H1 (cell line): ENCODE results near the gene TTC9. TPM values are rescaled to one million over a fixed set of nuclear protein-coding genes. Genes with fewer than 3 reads are reported as not detected.

ENCODE experiments used
- CTCF ChIA-PET: fragments of 300-600 bp; sonication (Branson Sonifier 250); formaldehyde crosslinking; loops from one replicate; lab custom pipeline; 2021; ENCODE audit not compliant: partially characterized antibody; lab: Charles Lee
- POLR2A ChIA-PET: fragments of 300-600 bp; sonication (Branson Sonifier 250); formaldehyde crosslinking; loops from one replicate; lab custom pipeline; 2021; ENCODE audit warnings: inconsistent platforms; ENCODE audit not compliant: partially characterized antibody; lab: Charles Lee
- DNase-seq, 2 experiments: peaks; one replicate each; pipeline versions ENCODE4 v3.0.0 to v3.0.0-alpha.2; 2010 to 2022; ENCODE audit warnings: low spot score in 2 of 2, low read depth in 1 of 2, mixed read lengths in 1 of 2
- FAIRE-seq: peaks from 2 replicates; lab custom pipeline; 2011; peaks lifted over from hg19 to GRCh38; lab: Jason Lieb, UNC
- H2AFZ ChIP-seq: 2 replicates; pipeline ENCODE4 v1.8.1; 2012; ENCODE audit warnings: low read length, inconsistent platforms
- H2AK5ac ChIP-seq: 2 replicates; pipeline ENCODE4 v1.6.1; 2013; ENCODE audit warnings: low read depth, low read length
- H2BK120ac ChIP-seq: replicated peaks from 2 replicates; pipeline ENCODE3; 2013; ENCODE audit warnings: low read depth, low read length, inconsistent platforms
- H2BK12ac ChIP-seq: 2 replicates; pipeline ENCODE4 v1.6.1; 2013; ENCODE audit warnings: low read depth, low read length
- H2BK15ac ChIP-seq: 2 replicates; pipeline ENCODE4 v1.6.1; 2013; ENCODE audit warnings: low read length
- H2BK20ac ChIP-seq: 2 replicates; pipeline ENCODE4 v1.6.1; 2013; ENCODE audit warnings: low read length
- H2BK5ac ChIP-seq: 2 replicates; pipeline ENCODE4 v1.6.1; 2013; ENCODE audit warnings: low read depth, low read length
- H3K14ac ChIP-seq: 2 replicates; pipeline ENCODE4 v1.6.1; 2013; ENCODE audit warnings: inconsistent platforms; ENCODE audit not compliant: insufficient read length
- H3K18ac ChIP-seq: 2 replicates; pipeline ENCODE4 v1.6.1; 2013; ENCODE audit warnings: low read length; ENCODE audit errors: extremely low read depth
- H3K23ac ChIP-seq: 2 replicates; pipeline ENCODE4 v1.6.1; 2013; ENCODE audit warnings: inconsistent platforms; ENCODE audit not compliant: insufficient read length
- H3K23me2 ChIP-seq: 2 replicates; pipeline ENCODE4 v1.6.1; 2013; ENCODE audit warnings: low read depth, low read length
- H3K27ac ChIP-seq: 2 replicates; pipeline ENCODE4 v1.6.1; 2011; ENCODE audit warnings: low read depth, low read length, inconsistent platforms
- H3K27me3 ChIP-seq, 4 experiments: replicated peaks in 1 of 4; 1 replicate in 1 of 4; 2 replicates in 3 of 4; pipeline versions ENCODE4 v1.6.1 to v1.8.1; 2011 to 2013; ENCODE audit warnings: low read length in 3 of 4, mild to moderate bottlenecking in 3 of 4, inconsistent platforms in 2 of 4, mixed read lengths in 2 of 4, moderate library complexity in 1 of 4; ENCODE audit not compliant: control insufficient read depth in 3 of 4, insufficient read depth in 3 of 4; ENCODE audit errors: extremely low read depth in 1 of 4
- H3K36me3 ChIP-seq, 4 experiments: 2 replicates each; pipeline versions ENCODE4 v1.6.1 to v1.8.1; 2011 to 2013; ENCODE audit warnings: mild to moderate bottlenecking in 4 of 4, low read length in 3 of 4, moderate library complexity in 2 of 4, control low read depth in 1 of 4, inconsistent platforms in 1 of 4; ENCODE audit not compliant: insufficient read depth in 4 of 4, control insufficient read depth in 2 of 4
- H3K4ac ChIP-seq: replicated peaks from 2 replicates; pipeline ENCODE3; 2013; ENCODE audit warnings: low read length, low read depth, mixed read lengths, inconsistent platforms; ENCODE audit not compliant: insufficient read length
- H3K4me1 ChIP-seq, 4 experiments: replicated peaks in 1 of 4; 1 replicate in 1 of 4; 2 replicates in 3 of 4; pipeline versions ENCODE4 v1.6.1 to v1.8.1; 2011 to 2013; ENCODE audit warnings: low read length in 3 of 4, inconsistent platforms in 2 of 4, mixed read lengths in 1 of 4; ENCODE audit not compliant: insufficient read depth in 4 of 4, control insufficient read depth in 3 of 4
- H3K4me2 ChIP-seq, 2 experiments: 2 replicates each; pipeline versions ENCODE4 v1.6.1 to v1.8.1; 2011 to 2013; ENCODE audit warnings: low read depth in 2 of 2, low read length in 2 of 2, control low read depth in 1 of 2, inconsistent platforms in 1 of 2, mild to moderate bottlenecking in 1 of 2; ENCODE audit not compliant: insufficient read depth in 1 of 2
- H3K4me3 ChIP-seq, 4 experiments: fragments of 200-600, 300-600 bp in 1 of 4; sonication (generic), shearing (Covaris generic), sonication (Bioruptor Twin) in 1 of 4; 2 replicates each; pipeline versions ENCODE4 v1.5.1 to v1.8.1; 2011 to 2016; ENCODE audit warnings: low read length in 4 of 4, low read depth in 3 of 4, control low read depth in 2 of 4, inconsistent platforms in 2 of 4, mild to moderate bottlenecking in 2 of 4, mixed read lengths in 1 of 4, moderate library complexity in 1 of 4; ENCODE audit not compliant: insufficient read depth in 2 of 4; ENCODE audit errors: extremely low read depth in 1 of 4
- H3K56ac ChIP-seq: replicated peaks from 2 replicates; pipeline ENCODE3; 2013; ENCODE audit warnings: low read depth, mild to moderate bottlenecking, mixed read lengths, low read length, inconsistent platforms; ENCODE audit not compliant: insufficient read length
- H3K79me1 ChIP-seq: 2 replicates; pipeline ENCODE4 v1.6.1; 2013; ENCODE audit warnings: low read depth, low read length, control low read depth
- H3K79me2 ChIP-seq, 2 experiments: 2 replicates each; pipeline versions ENCODE4 v1.6.1 to v1.8.1; 2012 to 2013; ENCODE audit warnings: low read length in 2 of 2, mild to moderate bottlenecking in 2 of 2, inconsistent platforms in 1 of 2; ENCODE audit not compliant: insufficient read depth in 2 of 2, control insufficient read depth in 1 of 2
- H3K9ac ChIP-seq, 4 experiments: replicated peaks in 1 of 4; 1 replicate in 1 of 4; 2 replicates in 3 of 4; pipeline versions ENCODE4 v1.6.1 to v1.8.1; 2011 to 2013; ENCODE audit warnings: low read depth in 3 of 4, low read length in 3 of 4, control low read depth in 2 of 4, mild to moderate bottlenecking in 2 of 4, moderate library complexity in 2 of 4, inconsistent platforms in 1 of 4; ENCODE audit errors: extremely low read depth in 1 of 4
- H3K9me3 ChIP-seq, 2 experiments: 2 replicates each; pipeline versions ENCODE4 v1.6.1 to v1.8.1; 2012 to 2013; ENCODE audit warnings: mild to moderate bottlenecking in 2 of 2, moderate library complexity in 2 of 2, control low read depth in 1 of 2, inconsistent platforms in 1 of 2, low read depth in 1 of 2, low read length in 1 of 2, mixed read lengths in 1 of 2; ENCODE audit not compliant: insufficient read depth in 2 of 2
- H4K20me1 ChIP-seq, 2 experiments: replicated peaks in 1 of 2; 2 replicates each; pipeline versions ENCODE3 to v1.8.1; 2011 to 2013; ENCODE audit warnings: inconsistent platforms in 2 of 2, low read length in 2 of 2, mild to moderate bottlenecking in 1 of 2; ENCODE audit not compliant: insufficient read depth in 2 of 2, control insufficient read depth in 1 of 2
- H4K5ac ChIP-seq: 2 replicates; pipeline ENCODE4 v1.6.1; 2013; ENCODE audit warnings: low read length, low read depth, mixed read lengths, inconsistent platforms; ENCODE audit not compliant: insufficient read length
- H4K8ac ChIP-seq: 2 replicates; pipeline ENCODE4 v1.8.0; 2013; ENCODE audit warnings: mild to moderate bottlenecking, moderate library complexity, low read length, inconsistent platforms; ENCODE audit not compliant: insufficient read depth; ENCODE audit errors: extremely low read depth
- H4K91ac ChIP-seq: replicated peaks from 2 replicates; pipeline ENCODE3; 2013; ENCODE audit warnings: low read length, mixed read lengths, inconsistent platforms; ENCODE audit not compliant: insufficient read length
- ATF3 ChIP-seq: IDR thresholded peaks from 2 replicates; pipeline ENCODE4 v1.6.1; 2011; ENCODE audit warnings: low read depth, mild to moderate bottlenecking, low read length; ENCODE audit not compliant: insufficient read depth
- BACH1 ChIP-seq: IDR thresholded peaks from 2 replicates; pipeline ENCODE4 v1.6.1; 2012; ENCODE audit warnings: low read length, improper control_type of control experiment
- CTBP2 ChIP-seq: IDR thresholded peaks from 2 replicates; pipeline ENCODE4 v1.7.0; 2011; ENCODE audit warnings: borderline replicate concordance, mild to moderate bottlenecking, moderate library complexity, mixed read lengths, low read length; ENCODE audit not compliant: insufficient read depth, insufficient read length
- GTF2F1 ChIP-seq: IDR thresholded peaks from 2 replicates; pipeline ENCODE4 v1.6.1; 2012; ENCODE audit warnings: low read depth, low read length, improper control_type of control experiment, borderline replicate concordance
- JUN ChIP-seq: IDR thresholded peaks from 2 replicates; pipeline ENCODE4 v1.6.1; 2011; ENCODE audit warnings: low read depth, mild to moderate bottlenecking, improper control_type of control experiment, low read length
- RBBP5 ChIP-seq: IDR thresholded peaks from 2 replicates; pipeline ENCODE4 v1.7.1; 2012; ENCODE audit warnings: low read depth, mild to moderate bottlenecking, inconsistent platforms, low read length, moderate library complexity, borderline replicate concordance
- RFX5 ChIP-seq: IDR thresholded peaks from 2 replicates; pipeline ENCODE4 v1.6.1; 2011; ENCODE audit warnings: low read depth, low read length, improper control_type of control experiment, borderline replicate concordance
- SP1 ChIP-seq: IDR thresholded peaks from 2 replicates; pipeline ENCODE4 v1.6.1; 2011; ENCODE audit warnings: low read depth, low read length
- SUZ12 ChIP-seq: fragments of 200-600 bp; sonication (generic); IDR thresholded peaks from 2 replicates; pipeline ENCODE4 v1.6.1; 2012; ENCODE audit warnings: mild to moderate bottlenecking, inconsistent platforms, low read length, moderate library complexity, mixed read lengths
- TAF7 ChIP-seq: optimal IDR thresholded peaks from 2 replicates; pipeline ENCODE3; 2011; ENCODE audit warnings: low read depth, mild to moderate bottlenecking, inconsistent platforms, low read length, moderate library complexity, borderline replicate concordance
- TEAD4 ChIP-seq: IDR thresholded peaks from 2 replicates; pipeline ENCODE4 v1.6.1; 2012; ENCODE audit warnings: low read depth, low read length, inconsistent platforms, mixed read lengths
- USF2 ChIP-seq: IDR thresholded peaks from 2 replicates; pipeline ENCODE4 v1.6.1; 2011; ENCODE audit warnings: low read length, improper control_type of control experiment
- YY1 ChIP-seq: IDR thresholded peaks from 2 replicates; pipeline ENCODE4 v1.6.1; 2011; ENCODE audit warnings: low read depth, mild to moderate bottlenecking, low read length
- WGBS, 2 experiments: shearing (Covaris generic) in 1 of 2; methylation state at CpG; one replicate each; pipeline versions ENCODE4 v1.1.6 to v1.1.7; 2013 to 2015; ENCODE audit warnings: low lambda C conversion rate in 2 of 2, mixed read lengths in 2 of 2, inconsistent platforms in 1 of 2, low coverage in 1 of 2, missing lambda C conversion rate in 1 of 2; ENCODE audit not compliant: insufficient replicate concordance in 2 of 2, insufficient coverage in 1 of 2, insufficient read length in 1 of 2; ENCODE audit errors: extremely low coverage in 1 of 2, missing lambda C conversion rate in 1 of 2; 5-methylcytosine and 5-hydroxymethylcytosine counted together
- polyA plus RNA-seq, 7 experiments: library from polyadenylated mRNA; depleted of rRNA in 3 of 7; stranded (reverse) in 5 of 7; unstranded in 2 of 7; fragments of >200 nt in 5 of 7; fragments of 200-250 nt in 2 of 7; gene quantifications; 1 replicate in 5 of 7; 2 replicates in 1 of 7; 4 replicates in 1 of 7; pipeline versions ENCODE4 v1.2.1 to v1.2.3, GENCODE V29; 2011 to 2013; ENCODE audit warnings: missing spikeins in 2 of 7, mixed read lengths in 2 of 7
- total RNA-seq: library from RNA; stranded (reverse); fragmentation: NEBNext Ultra II Directional; extraction: Animal tissue kit (Norgen Biotek cat#: 25700); gene quantifications from 2 replicates; pipeline ENCODE4 v1.2.1, GENCODE V29; 2021

The TTC9 gene
- total and polyA plus RNA-seq, 2 of the 8 experiments (the other 6 are each of a cell fraction or from before 2014, with no cell fraction given) = 21.0 to 29.5 TPM

- Histone ChIP-seq H2BK20ac (no peak overlapping the region), H3K79me1 (no peaks in the 10 kb centered on the region), H3K27ac (no peak overlapping the region), H3K4me1 (peaks cover 2 to 7% (median 3%) of the 10 kb centered on the region in 4 experiments; a peak in 6 of 7 replicates), H3K9ac (no peak overlapping the region), H3K79me2 (no peaks in the 10 kb centered on the region), H3K14ac (no peak overlapping the region), H3K4me2 (no peak overlapping the region), H4K5ac (no peak overlapping the region), H4K20me1 (no peaks in the 10 kb centered on the region), H2BK120ac (no peak overlapping the region), H3K27me3 (no peaks in the 10 kb centered on the region; a peak in 1 of 7 replicates), H2BK12ac (no peak overlapping the region), H2AFZ (no peak overlapping the region), H3K23me2 (no peaks in the 10 kb centered on the region), H3K4me3 (no peak overlapping the region), H4K8ac (no peak overlapping the region), H3K56ac (no peak overlapping the region), H3K36me3 (peaks cover 0 to 2% (median 0%) of the 10 kb centered on the region in 4 experiments; a peak in 1 of 8 replicates), H3K9me3 (no peaks in the 10 kb centered on the region), H2BK5ac (no peak overlapping the region), H4K91ac (no peak overlapping the region), H3K23ac (no peak overlapping the region), H2BK15ac (no peak overlapping the region), H2AK5ac (no peak overlapping the region), H3K18ac (no peak overlapping the region), H3K4ac (no peak overlapping the region)
- FAIRE-seq (no peak), DNase-seq (no peak)
- POLR2A ChIA-PET = interaction anchor here (0.6 to 0.7 kb wide), 2 partner anchors 9 to 28 kb away, joined by 3 read pairs; no protein-coding TSS in a partner anchor
- 89% methylated on average over 2 of the region's 2 CpGs; no CpG with 5 or more reads in 1 of the 2 experiments for WGBS, 2 experiments
- CTCF ChIA-PET = interaction anchor here (0.7 to 1.1 kb wide), 2 partner anchors 24 to 378 kb away, joined by 3 read pairs; no protein-coding TSS in a partner anchor
- TF ChIP-seq SUZ12 (no peak), BACH1 (no peak), SP1 (no peak), TAF7 (no peak), CTBP2 (no peak), GTF2F1 (no peak), RBBP5 (no peak), ATF3 (no peak), USF2 (no peak), JUN (no peak), RFX5 (no peak), TEAD4 (no peak), YY1 (no peak)
Measured at GRCh38 chr14:70680748-70681147, 39.0 kb downstream of the TTC9 start.
